AG04450 (cell line): ENCODE results near the gene PDHX. TPM values are rescaled to one million over a fixed set of nuclear protein-coding genes. Genes with fewer than 3 reads are reported as not detected.

Source experiments
- CTCF ChIA-PET: fragments of 300-600, 350-600 bp; formaldehyde crosslinking; extraction: SDS; loops from one replicate; lab custom pipeline; 2022; ENCODE audit warnings: antibody characterized with exemption, inconsistent platforms; lab: Charles Lee
- POLR2A ChIA-PET: fragments of 350-600 bp; formaldehyde crosslinking; extraction: SDS; loops from one replicate; lab custom pipeline; 2021; ENCODE audit warnings: antibody characterized with exemption, inconsistent platforms; lab: Yijun Ruan, JAX
- DNase-seq: peaks from one replicate; pipeline ENCODE4 v3.0.0-alpha.2; 2011; ENCODE audit warnings: low read depth, low spot score
- H3K27ac ChIP-seq: one replicate; pipeline ENCODE4 v1.5.1; 2012; ENCODE audit warnings: low read depth, low read length, control low read depth
- H3K27me3 ChIP-seq: one replicate; pipeline ENCODE4 v1.6.0; 2012; ENCODE audit warnings: low read length; ENCODE audit not compliant: control insufficient read depth, insufficient read depth
- H3K4me3 ChIP-seq: 2 replicates; pipeline ENCODE4 v1.5.1; 2011; ENCODE audit warnings: mild to moderate bottlenecking, low read depth, low read length, control low read depth
- H3K9me3 ChIP-seq: 2 replicates; pipeline ENCODE4 v1.5.1; 2012; ENCODE audit warnings: low read length; ENCODE audit not compliant: control insufficient read depth, insufficient read depth
- CTCF ChIP-seq: IDR thresholded peaks from 2 replicates; pipeline ENCODE4 v1.5.1; 2011; ENCODE audit warnings: low read depth, low read length, control low read depth, inconsistent platforms
- polyA plus RNA-seq: library from polyadenylated mRNA; depleted of rRNA; stranded (reverse); fragments of >200 nt; gene quantifications from 2 replicates; pipeline ENCODE4 v1.2.3, GENCODE V29; 2011

PDHX gene
- polyA plus RNA-seq, 1 experiment = 68.8 TPM

GRCh38 chr11:34926101-34926830 lies 9.8 kb downstream of the PDHX start:
- H3K27me3 ChIP-seq = no peaks in the 10 kb centered on the region
- peak; percentile 70 for TF ChIP-seq CTCF
- CTCF ChIA-PET = interaction anchor here (0.6 to 9.5 kb wide), 50 partner anchors 8 to 1163 kb away, joined by 3 to 140 read pairs (median 4); partner anchors contain the start of genes CD44 and SLC1A2
- no peak for DNase-seq
- no peaks in the 10 kb centered on the region for H3K9me3 ChIP-seq
- H3K4me3 ChIP-seq = no peak overlapping the region
- H3K27ac ChIP-seq = no peak overlapping the region
- POLR2A ChIA-PET = interaction anchor here (0.6 to 1.5 kb wide), 3 partner anchors 51 to 245 kb away, joined by 3 to 4 read pairs (median 3); partner anchors contain the start of gene CD44

- DNase-seq = no peak
- H3K27me3 ChIP-seq = no peaks in the 10 kb centered on the region
- H3K4me3 ChIP-seq = no peak overlapping the region
- CTCF ChIA-PET = interaction anchor here (0.6 to 9.5 kb wide), 47 partner anchors 9 to 1163 kb away, joined by 3 to 140 read pairs (median 4); partner anchors contain the start of genes CD44 and SLC1A2
- no peak for TF ChIP-seq CTCF
- POLR2A ChIA-PET = interaction anchor here (0.6 to 1.5 kb wide), 3 partner anchors 50 to 245 kb away, joined by 3 to 4 read pairs (median 3); partner anchors contain the start of gene CD44
- H3K9me3 ChIP-seq = no peaks in the 10 kb centered on the region
- H3K27ac ChIP-seq = no peak overlapping the region
Observed at GRCh38 chr11:34926831-34927132, 10.4 kb downstream of the PDHX start.

GRCh38 chr11:34928268-34928959 lies 12.0 kb downstream of the PDHX start:
- DNase-seq = no peak
- ChIA-PET CTCF (interaction anchor here (0.7 to 9.5 kb wide), 3 partner anchors 11 to 491 kb away, joined by 3 to 140 read pairs (median 4); partner anchors contain the start of gene SLC1A2), POLR2A (interaction anchor here (0.5 kb wide), 1 partner anchor 213 kb away, joined by 3 read pairs; no protein-coding TSS in a partner anchor)
- no peak for TF ChIP-seq CTCF
- no peak overlapping the region for H3K27ac ChIP-seq
- H3K9me3 ChIP-seq = no peaks in the 10 kb centered on the region
- no peak overlapping the region for H3K4me3 ChIP-seq
- no peaks in the 10 kb centered on the region for H3K27me3 ChIP-seq

GRCh38 chr11:34928960-34929680 lies 12.7 kb downstream of the PDHX start:
- Histone ChIP-seq H3K4me3 (no peak overlapping the region), H3K9me3 (no peaks in the 10 kb centered on the region), H3K27me3 (no peaks in the 10 kb centered on the region), H3K27ac (no peak overlapping the region)
- CTCF ChIA-PET = interaction anchor here (0.9 to 9.5 kb wide), 3 partner anchors 376 to 490 kb away, joined by 3 to 140 read pairs (median 4); partner anchors contain the start of gene SLC1A2
- TF ChIP-seq CTCF = no peak
- POLR2A ChIA-PET = no interaction called here
- DNase-seq = no peak
